Stomach (tissue), 9 donors: ENCODE data around the gene TMED8. TPM values are rescaled to one million over a fixed set of nuclear protein-coding genes. Genes with fewer than 3 reads are reported as not detected.

Experiments used
- DNase-seq, 2 donors: peaks; one replicate each; pipeline versions ENCODE4 v3.0.0 to v3.0.0-alpha.2; 2013 to 2019
- H3K27ac ChIP-seq, 5 donors: fragments of 200-600 bp in 4 of 5; sonication (generic) in 4 of 5; one replicate each; pipeline ENCODE4 v1.5.1; 2013 to 2019; ENCODE audit warnings: mild to moderate bottlenecking in 1 of 5, moderate library complexity in 1 of 5
- H3K27me3 ChIP-seq, 3 donors: fragments of 200-600 bp; sonication (generic); one replicate each; pipeline ENCODE4 v1.5.1; 2017 to 2019; ENCODE audit warnings: mixed run types in 1 of 3
- H3K36me3 ChIP-seq, 4 donors: fragments of 200-600 bp; sonication (generic); 1 replicate in 3 of 4; 2 replicates in 1 of 4; pipeline ENCODE4 v1.5.1; 2016 to 2019
- H3K4me1 ChIP-seq, 4 donors: fragments of 200-600 bp; sonication (generic); one replicate each; pipeline ENCODE4 v1.5.1; 2016 to 2019
- H3K4me3 ChIP-seq, 4 donors: fragments of 200-600 bp; sonication (generic) in 3 of 4; one replicate each; pipeline ENCODE4 v1.5.1; 2016 to 2019; ENCODE audit warnings: mild to moderate bottlenecking in 1 of 4
- H3K9me3 ChIP-seq, 4 donors: fragments of 200-600 bp; sonication (generic); one replicate each; pipeline ENCODE4 v1.5.1; 2016 to 2019
- CTCF ChIP-seq, 7 experiments: fragments of 450-650 bp in 4 of 7; fragments of 200-600 bp in 3 of 7; sonication (generic) in 3 of 7; IDR thresholded peaks; one replicate each; pipeline ENCODE4 v1.5.1; 2016 to 2019; ENCODE audit warnings: antibody characterized with exemption in 7 of 7, control low read depth in 2 of 7, mild to moderate bottlenecking in 1 of 7
- EP300 ChIP-seq: sonication (generic); formaldehyde crosslinking; IDR thresholded peaks from one replicate; pipeline ENCODE4 v1.6.1; 2017; ENCODE audit warnings: antibody characterized with exemption
- POLR2A ChIP-seq, 4 donors: fragments of 450-650 bp; IDR thresholded peaks; one replicate each; pipeline ENCODE4 v1.6.1; 2016; ENCODE audit warnings: antibody characterized with exemption in 4 of 4, control low read depth in 2 of 4, mild to moderate bottlenecking in 1 of 4, moderate library complexity in 1 of 4
- POLR2AphosphoS5 ChIP-seq, 3 donors: sonication (generic); formaldehyde crosslinking; IDR thresholded peaks; one replicate each; pipeline ENCODE4 v1.6.1; 2016; ENCODE audit warnings: antibody characterized with exemption in 3 of 3
- WGBS, 5 donors: extraction: QIAGEN DNeasy Blood & Tissue Kit in 3 of 5; methylation state at CpG; one replicate each; pipeline versions ENCODE4 v1.1.5 to v1.1.7; 2013 to 2018; 5-methylcytosine and 5-hydroxymethylcytosine counted together
- intact Hi-C: fragments of 100-400 bp; cut with DNase I; formaldehyde crosslinking; loops from one replicate; pipeline ENCODE4 v1.15.1; 2023; ENCODE audit warnings: low total_unique reads
- polyA plus RNA-seq, 3 donors: library from polyadenylated mRNA; stranded (reverse); fragments of 200-250 nt; gene quantifications; one replicate each; pipeline ENCODE4 v1.2.3, GENCODE V29; 2013
- total RNA-seq, 5 donors: library from RNA; depleted of rRNA; stranded (reverse); fragments of >200 nt; gene quantifications; one replicate each; pipeline versions ENCODE4 v1.1.0 to v1.2.3, GENCODE V29; 2014 to 2016
- donor health status: healthy with polysubstance abuse.
- donor health status: Bipolar disorder and iron deficiency.
- donor health status: healthy.

Gene TMED8
- total and polyA plus RNA-seq, 8 donors: 1.7 to 15.8 (median 5.0) TPM

GRCh38 chr14:77407158-77407557, 30.3 kb upstream of the TMED8 start:
- Histone ChIP-seq H3K27me3 (no peaks in the 10 kb centered on the region), H3K4me3 (no peak overlapping the region), H3K27ac (peak overlapping the region in 2 of 5 donors; percentile 51 to 60), H3K9me3 (no peaks in the 10 kb centered on the region), H3K4me1 (no peaks in the 10 kb centered on the region), H3K36me3 (no peaks in the 10 kb centered on the region)
- TF ChIP-seq CTCF (IDR thresholded peaks at IDR 0.05): no peak
- TF ChIP-seq POLR2AphosphoS5 (IDR thresholded peaks at IDR 0.05): no peak
- no peak for TF ChIP-seq POLR2A (IDR thresholded peaks at IDR 0.05)
- no peak for TF ChIP-seq EP300
- WGBS, 5 donors: 71 to 85% (median 79%) methylated on average over 2 of the region's 2 CpGs
- DNase-seq: no peak
- intact Hi-C loops: no loop called here

GRCh38 chr14:77406718-77407117, 29.8 kb upstream of the TMED8 start:
- peak overlapping the region in 2 of 5 donors; percentile 37 to 60 for H3K27ac ChIP-seq
- intact Hi-C loops: no loop called here
- TF ChIP-seq POLR2A (IDR thresholded peaks at IDR 0.05) (no peak), EP300 (no peak), POLR2AphosphoS5 (IDR thresholded peaks at IDR 0.05) (no peak), CTCF (IDR thresholded peaks at IDR 0.05) (no peak)
- no peaks in the 10 kb centered on the region for H3K4me1 ChIP-seq
- peak in 1 of 2 donors; percentile 25 for DNase-seq
- H3K36me3 ChIP-seq: no peaks in the 10 kb centered on the region
- no peaks in the 10 kb centered on the region for H3K9me3 ChIP-seq
- no peak overlapping the region for H3K4me3 ChIP-seq
- no peaks in the 10 kb centered on the region for H3K27me3 ChIP-seq
- 39 to 73% (median 55%) methylated on average over 6 of the region's 6 CpGs for WGBS, 5 donors

GRCh38 chr14:77406086-77406485, 29.2 kb upstream of the TMED8 start:
- no peaks in the 10 kb centered on the region for H3K9me3 ChIP-seq
- no peak overlapping the region for H3K27ac ChIP-seq
- no peaks in the 10 kb centered on the region for H3K4me1 ChIP-seq
- no peaks in the 10 kb centered on the region for H3K36me3 ChIP-seq
- DNase-seq: no peak
- TF ChIP-seq EP300: no peak
- TF ChIP-seq POLR2A (IDR thresholded peaks at IDR 0.05): no peak
- no peak for TF ChIP-seq POLR2AphosphoS5 (IDR thresholded peaks at IDR 0.05)
- TF ChIP-seq CTCF (IDR thresholded peaks at IDR 0.05): no peak
- WGBS, 5 donors: 49 to 64% (median 53%) methylated on average over 3 of the region's 3 CpGs
- H3K4me3 ChIP-seq: no peak overlapping the region
- intact Hi-C loops: no loop called here
- no peaks in the 10 kb centered on the region for H3K27me3 ChIP-seq

- intact Hi-C loops: no loop called here
- WGBS, 5 donors: 78 to 92% (median 92%) methylated on average over 3 of the region's 3 CpGs
Measured at GRCh38 chr14:77403768-77404167, 26.9 kb upstream of the TMED8 start.

More at GRCh38 chr14:77403768-77404167, 26.9 kb upstream of the TMED8 start:
- Histone ChIP-seq H3K4me3 (no peak overlapping the region), H3K27me3 (no peaks in the 10 kb centered on the region), H3K36me3 (no peaks in the 10 kb centered on the region), H3K27ac (no peak overlapping the region), H3K9me3 (no peaks in the 10 kb centered on the region), H3K4me1 (no peaks in the 10 kb centered on the region)
- no peak for DNase-seq
- no peak for TF ChIP-seq EP300
- TF ChIP-seq CTCF (IDR thresholded peaks at IDR 0.05): no peak
- TF ChIP-seq POLR2A (IDR thresholded peaks at IDR 0.05): no peak
- no peak for TF ChIP-seq POLR2AphosphoS5 (IDR thresholded peaks at IDR 0.05)
